Smooth muscle cell of the brain vasculature (primary cell): ENCODE data around the gene SPAM1.
"Not testable (repeated sequence)": the region's sequence is repeated elsewhere in the genome, so short reads cannot be mapped to it uniquely, and the experiment has no call there.

ENCODE experiments used
- DNase-seq: peaks from one replicate; pipeline ENCODE4 v3.0.0-alpha.2; 2012; ENCODE audit warnings: low read depth, low spot score

SPAM1 gene

GRCh38 chr7:123948136-123948535 lies 23.1 kb downstream of the SPAM1 start:
- DNase-seq = no peak

GRCh38 chr7:123958186-123958703 lies 33.2 kb downstream of the SPAM1 start:
- DNase-seq = no peak

- DNase-seq = no peak
These were observed 36.7 kb downstream of the SPAM1 start for GRCh38 chr7:123961771-123962170.

- DNase-seq = no peak
These were observed 41.9 kb downstream of the SPAM1 start for GRCh38 chr7:123966936-123967335.

- no peak for DNase-seq
These were observed 47.0 kb downstream of the SPAM1 start for GRCh38 chr7:123972045-123972444.

- no peak for DNase-seq
These were observed 47.8 kb downstream of the SPAM1 start for GRCh38 chr7:123972831-123973230.

- DNase-seq = no peak
These were observed 49.4 kb downstream of the SPAM1 start for GRCh38 chr7:123974326-123974908.

- no peak for DNase-seq
These were observed 50.0 kb downstream of the SPAM1 start for GRCh38 chr7:123975084-123975483.

GRCh38 chr7:123977081-123977480 lies 52.0 kb downstream of the SPAM1 start:
- no peak for DNase-seq

- no peak for DNase-seq
These were observed 54.8 kb downstream of the SPAM1 start for GRCh38 chr7:123979876-123980275.

- DNase-seq = no peak
These were observed 62.4 kb downstream of the SPAM1 start for GRCh38 chr7:123987445-123987844.

- no peak for DNase-seq
These were observed 68.0 kb downstream of the SPAM1 start for GRCh38 chr7:123992913-123993518.

GRCh38 chr7:123993996-123994395 lies 69.0 kb downstream of the SPAM1 start:
- DNase-seq = no peak

GRCh38 chr7:123994449-123994848 lies 69.4 kb downstream of the SPAM1 start:
- no peak for DNase-seq

- DNase-seq = no peak
These were observed 70.7 kb downstream of the SPAM1 start for GRCh38 chr7:123995617-123996326.

GRCh38 chr7:123996327-123996625 lies 71.2 kb downstream of the SPAM1 start:
- DNase-seq = no peak

- no peak for DNase-seq
These were observed 73.9 kb downstream of the SPAM1 start for GRCh38 chr7:123998921-123999320.

GRCh38 chr7:123999703-124000102 lies 74.7 kb downstream of the SPAM1 start:
- DNase-seq = no peak

GRCh38 chr7:124008296-124008695 lies 83.3 kb downstream of the SPAM1 start:
- DNase-seq = not testable (repeated sequence)

GRCh38 chr7:124009321-124009720 lies 84.3 kb downstream of the SPAM1 start:
- no peak for DNase-seq
